GM18873 (cell line): Measurements from ENCODE around the gene CNIH2.
"Not testable (repeated sequence)": the region's sequence is repeated elsewhere in the genome, so short reads cannot be mapped to it uniquely, and the experiment has no call there.

Experiments
- ATAC-seq: cut with Tn5 transposase; IDR thresholded peaks from one replicate; pipeline ENCODE4 v1.9.1; 2021; ENCODE audit warnings: mild to moderate bottlenecking, moderate library complexity, moderate number of reproducible peaks; ENCODE audit not compliant: unreplicated experiment, low FRiP score

CNIH2 gene

GRCh38 chr11:66288671-66289547, 10.9 kb downstream of the CNIH2 start, which contains the start of gene YIF1A:
Gene YIF1A, minus strand, starts transcription at chr11:66289143. Its CDS starts 158 bp downstream, at chr11:66288985.
- ATAC-seq: peak; percentile 93

GRCh38 chr11:66289548-66290329, 11.8 kb downstream of the CNIH2 start:
- ATAC-seq: peak; percentile 19

- ATAC-seq: no peak
Measured at GRCh38 chr11:66290330-66290621, 12.3 kb downstream of the CNIH2 start.

GRCh38 chr11:66291303-66291705, 13.3 kb downstream of the CNIH2 start:
- no peak for ATAC-seq

GRCh38 chr11:66291706-66292542, 13.9 kb downstream of the CNIH2 start, which contains the start of gene TMEM151A:
Gene TMEM151A, plus strand, starts transcription at chr11:66291894. Its CDS starts 120 bp downstream, at chr11:66292014.
- ATAC-seq: no peak

GRCh38 chr11:66292543-66293332, 14.8 kb downstream of the CNIH2 start:
- no peak for ATAC-seq

GRCh38 chr11:66293352-66293751, 15.4 kb downstream of the CNIH2 start:
- ATAC-seq: no peak

- no peak for ATAC-seq
Measured at GRCh38 chr11:66293777-66294625, 16.0 kb downstream of the CNIH2 start.

- ATAC-seq: no peak
Measured at GRCh38 chr11:66294626-66295620, 16.9 kb downstream of the CNIH2 start.

- ATAC-seq: no peak
Measured at GRCh38 chr11:66297610-66298009, 19.6 kb downstream of the CNIH2 start.

GRCh38 chr11:66299186-66299585, 21.2 kb downstream of the CNIH2 start:
- no peak for ATAC-seq

GRCh38 chr11:66302656-66303055, 24.7 kb downstream of the CNIH2 start:
- no peak for ATAC-seq

- ATAC-seq: no peak
Measured at GRCh38 chr11:66309475-66309874, 31.5 kb downstream of the CNIH2 start.

- ATAC-seq: no peak
Measured at GRCh38 chr11:66310324-66310723, 32.3 kb downstream of the CNIH2 start.

GRCh38 chr11:66310803-66311440, 32.9 kb downstream of the CNIH2 start:
- ATAC-seq: not testable (repeated sequence)

- no peak for ATAC-seq
Measured at GRCh38 chr11:66311470-66311964, 33.5 kb downstream of the CNIH2 start.

- ATAC-seq: peak; percentile 64
Measured at GRCh38 chr11:66311965-66312548, 34.1 kb downstream of the CNIH2 start.
